NT2/D1 (cell line): Measurements from ENCODE around the gene TTBK1.
A peak's percentile ranks its signal among the peaks of the same experiment; 100 is the strongest.

Experiments used
- DNase-seq: peaks from one replicate; pipeline ENCODE4 v3.0.0-alpha.2; 2011; ENCODE audit warnings: low read depth, low spot score
- H3K27me3 ChIP-seq: 2 replicates; pipeline ENCODE4 v1.6.0; 2011; ENCODE audit warnings: mild to moderate bottlenecking; ENCODE audit not compliant: insufficient read length, insufficient read depth
- H3K36me3 ChIP-seq: 2 replicates; pipeline ENCODE4 v1.6.1; 2011; ENCODE audit warnings: mild to moderate bottlenecking, low read length, mixed read lengths; ENCODE audit not compliant: insufficient read depth, insufficient read length
- H3K4me1 ChIP-seq: 2 replicates; pipeline ENCODE4 v1.5.1; 2011; ENCODE audit not compliant: insufficient read depth, insufficient read length
- H3K4me3 ChIP-seq: 2 replicates; pipeline ENCODE4 v1.5.1; 2011; ENCODE audit warnings: low read depth; ENCODE audit not compliant: insufficient read length
- H3K9ac ChIP-seq: 2 replicates; pipeline ENCODE4 v1.6.0; 2011; ENCODE audit warnings: low read depth; ENCODE audit not compliant: insufficient read length
- H3K9me3 ChIP-seq: 2 replicates; pipeline ENCODE4 v1.5.1; 2011; ENCODE audit warnings: mild to moderate bottlenecking, low read length; ENCODE audit not compliant: insufficient read depth
- SUZ12 ChIP-seq: IDR thresholded peaks from 2 replicates; pipeline ENCODE4 v1.6.1; 2011; ENCODE audit not compliant: insufficient read length, insufficient read depth; ENCODE audit errors: extremely low read depth
- YY1 ChIP-seq: IDR thresholded peaks from 2 replicates; pipeline ENCODE4 v1.6.1; 2011; ENCODE audit not compliant: insufficient read length, insufficient read depth
- ZNF274 ChIP-seq: IDR thresholded peaks from 2 replicates; pipeline ENCODE4 v1.6.1; 2011; ENCODE audit warnings: mild to moderate bottlenecking, low read depth, low read length

TTBK1 gene

DNA sequence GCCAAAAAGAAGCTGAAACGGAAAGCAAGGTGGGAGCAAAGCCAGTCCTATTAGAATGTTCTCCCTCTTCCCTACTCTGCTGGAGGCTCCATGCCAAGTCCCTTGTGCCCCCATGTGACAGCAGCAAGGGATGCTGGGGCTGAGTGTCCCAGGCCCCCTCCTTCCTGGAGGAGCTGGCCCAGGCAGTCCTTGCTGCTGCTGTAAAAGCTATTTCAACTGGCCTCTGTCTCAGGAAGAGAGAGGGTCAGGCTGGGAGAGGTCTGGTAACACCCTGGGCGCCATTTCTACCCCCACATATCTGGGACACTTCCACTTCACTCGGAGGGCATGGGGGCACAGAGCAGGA, 25.0 kb downstream of the TTBK1 start:
- TF ChIP-seq SUZ12: no peak
- TF ChIP-seq ZNF274: no peak
- no peak for TF ChIP-seq YY1
- DNase-seq: no peak
- peaks cover 11% of the 10 kb centered on the region for H3K4me1 ChIP-seq

DNA sequence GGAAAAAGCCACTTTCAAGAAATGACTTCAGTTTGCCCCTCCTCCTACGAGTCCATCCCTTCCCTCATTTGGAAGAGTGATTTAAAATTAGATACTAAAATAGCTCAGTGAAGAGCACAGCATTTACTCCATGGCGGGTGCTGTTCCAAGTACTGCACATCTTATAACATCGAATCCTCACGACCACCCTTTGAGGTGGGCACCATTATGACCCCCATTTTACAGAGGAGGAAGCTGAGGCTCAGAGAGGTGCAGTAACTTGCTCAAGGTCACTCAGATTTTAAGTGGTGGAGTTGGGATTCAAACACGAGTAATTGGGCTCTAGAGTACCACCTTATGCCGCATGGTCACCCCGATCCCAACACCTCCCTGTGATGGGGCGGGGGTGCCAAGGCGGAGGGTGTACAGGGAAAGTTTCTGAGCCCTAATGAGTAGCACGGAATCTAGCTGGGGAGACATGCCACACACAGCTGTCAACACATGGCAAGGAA, 25.5 kb downstream of the TTBK1 start:
- Histone ChIP-seq H3K9me3 (no peaks in the 10 kb centered on the region), H3K9ac (no peak overlapping the region), H3K27me3 (peaks cover 2% of the 10 kb centered on the region), H3K4me3 (no peak overlapping the region), H3K4me1 (peaks cover 11% of the 10 kb centered on the region), H3K36me3 (no peaks in the 10 kb centered on the region)
- TF ChIP-seq YY1 (no peak), SUZ12 (no peak), ZNF274 (no peak)
- DNase-seq: no peak

More for the DNA sequence above, 25.0 kb downstream of the TTBK1 start:
- Histone ChIP-seq H3K9me3 (no peaks in the 10 kb centered on the region), H3K9ac (no peak overlapping the region), H3K36me3 (no peaks in the 10 kb centered on the region), H3K4me3 (no peak overlapping the region), H3K27me3 (no peaks in the 10 kb centered on the region)

DNA sequence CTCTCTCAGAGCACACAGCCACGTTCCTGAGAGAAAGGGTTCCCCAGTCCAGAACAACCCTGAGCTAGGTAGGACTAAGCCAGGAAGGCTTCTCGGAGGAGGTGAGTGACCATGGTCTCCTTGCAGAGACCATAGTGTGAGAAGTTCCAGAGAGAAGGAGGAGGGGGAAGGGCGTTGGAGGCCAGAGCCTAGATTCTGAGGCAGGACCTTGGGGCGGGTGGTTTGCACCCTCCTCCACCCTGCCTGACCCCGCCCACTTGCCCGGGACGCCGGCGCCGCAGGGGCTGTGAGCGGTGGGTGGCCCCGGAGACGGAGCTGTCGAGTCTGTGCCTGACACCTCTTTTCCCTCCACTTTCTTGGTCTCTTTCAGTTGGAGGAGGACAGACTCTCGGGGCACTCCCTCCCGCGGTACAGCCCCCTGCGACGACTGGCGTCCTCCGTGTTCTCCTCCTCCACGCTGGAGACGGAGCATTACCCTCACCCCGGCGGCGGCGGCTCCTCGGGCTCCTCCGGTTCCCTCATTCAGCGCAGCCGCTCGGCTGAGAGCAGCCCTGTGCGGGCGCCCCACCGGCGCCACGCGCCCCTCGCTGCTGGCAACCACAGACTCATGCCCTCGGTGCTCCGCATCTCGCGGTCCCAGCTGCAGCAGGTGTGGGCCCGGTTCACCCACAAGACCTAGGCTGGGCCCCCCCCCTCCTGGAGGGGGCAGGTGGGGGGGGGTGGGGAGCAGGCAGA, 26.2 kb downstream of the TTBK1 start:
- Histone ChIP-seq H3K36me3 (no peaks in the 10 kb centered on the region), H3K9ac (no peak overlapping the region), H3K4me1 (peaks cover 13% of the 10 kb centered on the region), H3K27me3 (peaks cover 8% of the 10 kb centered on the region), H3K4me3 (no peak overlapping the region), H3K9me3 (no peaks in the 10 kb centered on the region)
- DNase-seq: no peak
- TF ChIP-seq ZNF274 (no peak), SUZ12 (no peak), YY1 (no peak)

DNA sequence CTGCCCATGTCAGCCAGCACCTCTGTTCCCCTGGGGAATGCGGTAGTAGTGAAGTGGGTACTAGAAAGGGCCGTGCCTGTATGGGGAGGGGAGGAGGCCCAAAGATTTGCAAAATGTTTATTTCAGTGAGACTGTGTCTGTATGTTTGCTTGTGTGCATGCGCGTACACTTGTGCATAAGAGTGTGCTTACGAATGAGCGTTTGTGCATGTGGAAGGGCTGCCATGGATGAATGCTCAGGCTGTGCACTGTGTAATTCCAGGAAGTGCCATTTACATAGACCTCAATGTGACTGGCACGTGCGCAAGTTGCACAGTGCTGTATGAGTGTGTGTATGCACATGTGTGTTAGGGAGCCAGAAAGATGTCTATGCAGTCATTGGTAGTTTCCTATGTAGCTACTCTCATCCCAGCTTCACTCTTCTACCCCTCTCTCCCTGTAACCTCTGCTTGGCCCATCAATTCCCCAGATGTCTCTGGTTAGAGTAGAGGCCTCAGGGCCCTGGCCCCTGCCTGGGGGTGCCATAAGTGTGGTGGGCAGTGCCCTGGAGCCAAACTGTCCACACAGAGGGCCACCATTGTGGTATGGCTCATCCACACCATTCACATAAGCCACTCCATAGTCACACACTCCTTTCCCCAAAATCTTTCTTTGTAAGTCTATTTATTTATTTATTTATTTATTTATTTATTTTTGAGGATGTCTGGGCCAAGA, 28.0 kb downstream of the TTBK1 start:
- DNase-seq: no peak
- Histone ChIP-seq H3K36me3 (no peaks in the 10 kb centered on the region), H3K9ac (no peak overlapping the region), H3K4me1 (peaks cover 14% of the 10 kb centered on the region), H3K9me3 (no peaks in the 10 kb centered on the region), H3K27me3 (peaks cover 21% of the 10 kb centered on the region), H3K4me3 (no peak overlapping the region)
- TF ChIP-seq SUZ12: no peak
- no peak for TF ChIP-seq YY1
- TF ChIP-seq ZNF274: no peak

DNA sequence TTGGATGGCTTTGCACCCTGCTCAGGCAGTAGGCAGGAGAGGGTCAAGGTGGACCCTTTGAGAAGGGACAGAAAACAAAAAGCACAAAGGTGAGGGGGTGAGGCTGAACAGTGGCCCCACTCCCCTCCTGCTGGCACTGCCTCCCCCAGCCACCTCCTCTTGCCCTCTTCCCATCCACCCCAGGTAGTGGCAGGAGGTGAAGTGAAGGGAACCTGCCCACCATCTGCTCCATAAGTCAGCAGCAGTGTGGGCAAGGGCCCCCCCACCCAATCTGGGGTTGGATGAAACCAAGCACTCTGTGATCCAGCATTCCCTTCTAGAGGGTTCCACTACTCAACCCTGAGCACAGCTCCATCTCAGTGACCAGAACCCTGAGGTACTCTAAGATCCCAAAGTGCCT, 28.7 kb downstream of the TTBK1 start:
- DNase-seq: no peak
- Histone ChIP-seq H3K27me3 (peaks cover 24% of the 10 kb centered on the region), H3K9me3 (no peaks in the 10 kb centered on the region), H3K4me3 (no peak overlapping the region), H3K36me3 (no peaks in the 10 kb centered on the region), H3K4me1 (peaks cover 14% of the 10 kb centered on the region), H3K9ac (no peak overlapping the region)
- no peak for TF ChIP-seq ZNF274
- no peak for TF ChIP-seq YY1
- no peak for TF ChIP-seq SUZ12

DNA sequence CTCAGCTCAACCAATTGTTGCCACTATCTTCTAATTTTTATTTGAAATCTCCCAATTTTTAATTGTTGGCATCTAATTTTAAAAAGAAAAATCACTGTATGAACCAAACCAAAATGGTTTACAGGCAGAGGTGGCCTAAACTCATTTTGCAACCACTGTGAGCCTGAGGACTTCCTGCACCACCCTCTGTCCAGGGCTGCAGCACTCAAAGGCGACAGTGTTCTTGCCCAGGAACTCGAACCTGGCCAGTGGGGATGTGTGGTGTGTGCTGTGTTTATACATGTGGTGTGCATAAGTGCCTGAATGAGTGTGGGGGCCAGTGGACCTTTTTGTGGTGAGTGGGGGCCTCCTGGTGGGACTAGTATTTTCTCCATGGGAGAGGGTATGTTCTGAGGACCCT, 30.4 kb downstream of the TTBK1 start:
- H3K9ac ChIP-seq: no peak overlapping the region
- H3K27me3 ChIP-seq: peaks cover 24% of the 10 kb centered on the region
- no peak for DNase-seq
- H3K36me3 ChIP-seq: no peaks in the 10 kb centered on the region
- no peaks in the 10 kb centered on the region for H3K9me3 ChIP-seq
- no peak overlapping the region for H3K4me3 ChIP-seq
- TF ChIP-seq YY1: no peak
- TF ChIP-seq ZNF274: no peak
- TF ChIP-seq SUZ12: no peak
- H3K4me1 ChIP-seq: peaks cover 19% of the 10 kb centered on the region

DNA sequence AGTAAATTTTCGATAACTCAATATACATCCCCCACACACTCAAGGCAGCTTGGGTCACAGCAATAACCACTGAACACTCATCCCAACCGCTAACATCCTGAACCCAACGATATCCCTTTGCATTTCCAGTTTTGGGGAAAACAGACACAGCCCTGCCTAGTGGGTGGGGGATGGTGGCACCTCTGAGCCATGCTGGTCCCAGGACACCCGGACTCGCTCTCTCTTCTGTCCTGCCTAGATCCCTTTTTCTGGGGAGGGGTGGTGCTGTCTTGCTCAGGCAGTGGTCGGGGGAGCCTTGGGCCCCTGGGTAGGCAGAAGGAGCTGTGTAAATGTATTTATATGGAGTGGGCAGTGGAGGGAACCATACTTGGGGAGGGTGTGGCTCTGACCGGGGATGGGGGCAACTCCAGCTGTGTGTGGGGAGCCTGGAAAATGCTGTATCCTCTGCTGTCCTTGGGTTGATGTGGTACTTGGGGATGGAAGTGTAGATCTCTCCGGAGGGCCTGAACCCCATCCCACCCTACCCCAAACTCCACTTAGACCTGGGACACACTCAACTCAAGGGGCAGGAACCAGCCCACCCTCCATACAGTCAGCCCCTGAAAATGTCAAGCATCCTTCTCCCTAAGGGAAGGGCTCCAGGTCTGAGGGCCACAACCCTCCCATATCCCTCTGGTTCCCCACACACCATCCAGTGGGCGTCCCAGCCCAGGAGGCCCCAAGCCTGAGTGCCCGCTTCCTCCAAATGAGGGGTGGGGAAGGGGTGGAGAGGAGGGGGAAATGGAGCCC, 31.0 kb downstream of the TTBK1 start:
- H3K36me3 ChIP-seq: no peaks in the 10 kb centered on the region
- H3K4me1 ChIP-seq: peaks cover 25% of the 10 kb centered on the region
- peak overlapping the region; percentile 49 for H3K4me3 ChIP-seq
- peaks cover 24% of the 10 kb centered on the region for H3K27me3 ChIP-seq
- TF ChIP-seq YY1 (no peak), ZNF274 (no peak), SUZ12 (no peak)
- H3K9me3 ChIP-seq: no peaks in the 10 kb centered on the region
- H3K9ac ChIP-seq: no peak overlapping the region
- DNase-seq: no peak
